GM21737 (cell line): ENCODE data around the gene CERS6.

ENCODE experiments used
- ATAC-seq: cut with Tn5 transposase; IDR thresholded peaks from one replicate; pipeline ENCODE4 v1.9.1; 2021; ENCODE audit warnings: mild to moderate bottlenecking, moderate library complexity; ENCODE audit not compliant: unreplicated experiment

Gene CERS6

DNA sequence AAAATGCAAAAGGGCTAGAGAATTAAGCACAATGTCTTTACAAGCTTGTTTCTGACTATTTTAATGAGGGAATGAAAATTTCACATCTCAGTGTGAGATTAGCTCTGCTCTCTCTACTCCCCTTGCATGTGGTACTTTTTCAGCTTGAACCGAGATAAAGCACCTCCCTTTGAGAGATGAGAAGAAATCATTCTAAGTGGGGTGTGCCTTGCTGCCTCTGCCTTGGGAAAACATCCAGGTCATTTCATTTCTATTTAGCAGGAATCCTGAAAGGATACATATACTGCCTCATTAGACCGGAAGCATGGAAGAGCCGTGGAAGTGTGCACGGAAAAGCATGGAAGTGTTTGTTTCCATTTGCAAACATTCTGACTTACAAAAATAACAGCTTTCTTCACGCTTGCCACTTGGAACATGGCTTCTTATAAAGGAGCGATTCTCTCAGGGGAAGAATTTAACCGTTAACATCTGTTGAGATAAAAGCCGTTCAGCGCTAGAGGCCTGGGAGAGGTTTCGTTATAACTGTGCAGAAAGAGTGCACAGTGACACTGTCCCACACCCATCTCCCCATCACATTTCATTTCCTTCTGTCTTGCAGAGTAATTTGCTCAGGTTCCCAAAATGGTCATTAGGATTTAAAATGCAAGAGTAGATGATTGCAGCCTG, 363.1 kb downstream of the CERS6 start:
- no peak for ATAC-seq

DNA sequence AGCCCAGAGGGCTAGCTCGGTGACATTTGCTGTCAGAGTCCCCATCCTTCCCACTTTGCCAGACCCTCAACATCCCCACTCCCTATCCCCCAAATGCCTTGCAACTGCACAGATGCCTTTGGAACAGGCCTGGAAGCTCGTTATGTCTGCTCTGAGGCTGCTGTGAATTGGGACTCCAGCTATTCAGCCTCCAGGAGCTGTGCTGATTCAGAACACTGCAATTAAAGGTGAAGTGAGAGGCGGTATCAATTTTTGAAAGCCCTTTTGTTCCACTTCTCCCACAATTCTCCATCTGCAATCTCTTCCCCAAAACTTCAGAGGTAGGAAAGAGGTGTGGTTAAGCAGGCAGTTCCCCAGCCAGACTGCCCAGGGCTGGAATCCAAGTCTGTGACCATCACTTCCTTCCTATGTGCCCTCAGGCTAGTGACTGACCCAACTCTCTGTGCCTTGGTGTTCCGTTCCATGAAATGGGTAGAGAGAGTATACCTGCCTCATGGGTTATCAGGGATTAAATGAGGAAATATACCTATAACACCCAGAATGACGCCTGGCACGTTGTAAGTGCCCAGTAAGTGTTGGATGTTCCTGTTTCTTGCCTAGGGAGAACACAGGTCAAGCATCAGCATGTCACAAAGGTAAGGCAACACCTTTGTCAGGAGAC, 363.9 kb downstream of the CERS6 start:
- no peak for ATAC-seq

DNA sequence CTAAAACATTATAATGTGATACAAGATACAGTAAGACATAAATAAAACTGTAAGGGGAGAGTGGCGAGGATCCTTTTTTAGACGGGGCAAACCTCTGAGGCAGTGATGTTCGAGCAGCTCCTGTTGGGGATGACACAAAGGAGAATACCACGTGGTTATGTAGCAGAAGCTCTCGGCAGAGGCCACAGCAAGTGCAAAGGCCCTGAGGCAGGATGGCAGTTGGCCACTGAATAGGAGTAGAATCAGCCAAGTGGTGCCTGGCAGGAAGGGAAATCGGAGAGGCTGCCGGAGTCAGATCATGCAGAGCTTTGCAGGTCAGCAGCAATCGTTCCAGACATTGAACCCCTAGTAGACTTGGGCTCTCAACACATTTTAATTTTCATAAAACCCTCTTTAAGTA, 365.5 kb downstream of the CERS6 start:
- no peak for ATAC-seq

DNA sequence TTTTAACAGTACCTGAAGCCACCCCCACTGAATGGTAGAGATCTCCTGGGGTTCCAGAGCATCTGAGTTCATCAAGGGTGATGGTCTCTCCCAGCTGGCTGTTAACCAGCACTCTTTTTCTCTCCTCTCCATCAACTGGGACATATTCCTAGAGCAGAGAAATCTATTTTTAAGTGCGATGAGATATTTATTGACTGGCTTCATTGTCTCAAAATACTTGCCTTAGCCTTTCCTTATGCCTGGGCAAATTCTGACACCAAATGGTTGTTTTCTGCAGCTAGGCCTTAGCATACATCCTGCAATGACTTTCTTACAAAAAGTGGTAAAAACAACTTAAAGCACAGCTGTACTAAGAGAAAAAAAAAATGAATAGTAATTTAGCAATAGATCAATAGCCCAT, 365.9 kb downstream of the CERS6 start:
- no peak for ATAC-seq
